Activated T-cell treated with anti-CD3 and anti-CD28 coated beads for 48 hours (primary cell): ENCODE measurements around the gene CACNA2D3.

Experiments used
- DNase-seq: peaks from one replicate; pipeline ENCODE4 v3.0.0-alpha.2; 2020; ENCODE audit warnings: low read depth

Gene CACNA2D3

DNA sequence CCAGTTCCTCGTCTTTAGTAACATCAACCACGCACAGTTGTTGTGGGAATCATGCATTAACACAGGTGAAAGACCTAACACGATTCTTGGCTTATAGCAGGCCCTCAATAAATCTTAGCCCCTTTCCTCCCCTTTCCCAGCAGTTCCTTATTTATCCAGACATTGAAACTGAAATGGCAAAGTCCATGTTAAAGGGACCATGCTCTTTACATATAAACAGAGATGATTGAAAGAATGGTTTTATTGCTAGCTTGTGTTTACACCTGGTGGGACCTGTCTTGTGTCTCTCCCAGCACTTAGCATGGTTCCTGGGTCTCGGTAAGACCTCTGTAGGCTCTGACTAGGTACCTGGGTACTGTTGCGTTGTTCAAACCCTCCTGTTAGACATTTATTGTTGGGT lies 553.7 kb downstream of the CACNA2D3 start:
- no peak for DNase-seq

GRCh38 chr3:54681706-54682105 lies 559.4 kb downstream of the CACNA2D3 start:
- no peak for DNase-seq

DNA sequence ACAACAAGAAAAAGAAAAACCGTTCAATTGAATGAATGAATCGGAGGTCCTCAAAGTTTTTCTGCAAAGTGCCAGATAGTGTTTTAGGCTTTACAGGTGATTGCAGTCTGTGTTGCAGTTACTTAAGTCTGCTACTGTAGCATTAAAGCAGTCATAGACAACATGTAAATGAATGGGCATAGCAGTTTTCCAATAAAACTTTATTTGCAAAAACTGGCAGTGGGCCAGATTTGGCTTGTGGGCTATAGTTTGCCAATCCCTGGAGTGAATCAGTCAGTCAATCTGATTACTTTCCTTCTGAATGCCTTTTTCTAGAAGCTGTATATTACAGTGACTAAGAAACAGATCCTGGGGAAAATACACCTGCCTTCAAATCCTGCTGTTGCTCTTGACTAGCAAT lies 562.9 kb downstream of the CACNA2D3 start:
- no peak for DNase-seq

DNA sequence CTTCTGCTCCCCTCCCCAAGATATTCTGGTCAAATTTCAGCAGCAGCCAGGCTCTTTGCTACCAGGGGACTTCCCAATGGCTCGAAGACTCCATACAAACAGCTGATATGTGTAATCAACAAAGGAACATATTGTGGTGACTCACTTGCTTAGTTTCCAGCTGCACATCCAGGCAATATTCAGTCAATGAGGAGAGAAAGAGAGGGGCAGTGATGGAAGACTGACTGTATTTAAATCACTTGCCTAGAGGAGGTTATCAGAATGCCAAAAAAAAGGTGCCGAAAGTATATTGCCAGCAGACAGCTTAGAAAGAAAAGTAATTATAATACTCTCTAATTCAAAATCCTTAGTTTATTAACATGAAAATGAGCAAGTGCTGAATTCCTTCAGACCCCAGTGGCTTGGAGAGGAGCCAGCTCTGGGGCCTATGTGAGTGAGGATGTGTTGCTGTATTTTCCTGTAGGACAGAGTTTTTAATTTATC lies 569.0 kb downstream of the CACNA2D3 start:
- no peak for DNase-seq

GRCh38 chr3:54696313-54696712 lies 574.0 kb downstream of the CACNA2D3 start:
- no peak for DNase-seq

DNA sequence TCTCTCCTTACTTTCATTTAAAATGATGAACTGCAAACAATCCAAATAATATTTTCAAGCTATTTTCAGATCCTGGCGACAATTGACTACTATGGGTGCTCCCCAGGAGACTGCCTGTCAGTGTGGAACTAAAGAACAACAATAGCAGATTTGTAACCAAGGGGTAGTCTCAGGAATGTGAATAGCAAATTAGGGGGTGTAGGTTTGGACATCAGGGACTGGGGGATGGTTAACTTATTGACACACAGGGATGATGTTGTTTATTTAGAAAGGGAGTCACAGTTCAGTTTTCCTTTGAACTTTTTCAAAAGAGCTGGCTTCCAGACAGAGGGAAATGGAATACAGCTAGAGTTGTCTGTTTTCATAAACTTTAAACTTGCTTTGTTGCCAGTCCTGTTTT lies 575.7 kb downstream of the CACNA2D3 start:
- DNase-seq: no peak

DNA sequence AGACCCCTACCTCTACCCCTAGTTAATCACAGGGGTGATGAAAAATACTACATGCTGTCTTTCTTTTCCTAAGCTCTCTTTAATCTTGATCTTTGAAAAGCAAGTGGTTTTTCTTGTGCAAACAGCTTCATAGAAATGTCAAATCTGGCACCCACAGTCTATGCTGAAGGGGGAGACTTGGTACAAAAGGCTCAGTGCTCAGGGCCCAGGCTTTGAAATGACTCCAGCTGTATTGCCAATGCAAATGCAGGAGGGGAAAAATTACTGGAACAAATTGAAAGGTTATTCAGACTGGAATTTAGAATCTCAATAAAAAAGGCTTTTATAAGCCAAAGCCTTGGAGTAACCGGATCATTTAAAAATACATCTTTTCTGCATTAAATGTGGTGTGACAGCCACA lies 581.6 kb downstream of the CACNA2D3 start:
- no peak for DNase-seq

DNA sequence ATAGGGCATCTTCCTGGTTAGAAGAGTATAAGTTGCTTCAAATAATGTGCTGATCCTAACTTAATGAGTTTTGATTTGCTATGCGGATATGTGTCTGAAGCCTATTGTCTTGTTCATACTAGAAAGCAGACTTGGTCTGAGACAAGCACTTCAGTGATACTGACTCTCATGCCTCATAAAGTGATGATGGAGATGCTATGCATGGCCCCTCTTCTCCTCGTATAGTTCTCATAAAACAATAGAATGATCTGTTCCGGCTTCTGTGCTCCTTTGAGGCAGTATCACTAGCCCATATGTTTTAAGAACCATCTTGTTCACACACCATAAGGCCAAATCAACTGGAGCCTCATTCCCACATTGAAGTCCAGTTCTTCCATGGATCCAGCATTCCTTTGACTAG lies 583.4 kb downstream of the CACNA2D3 start:
- no peak for DNase-seq

DNA sequence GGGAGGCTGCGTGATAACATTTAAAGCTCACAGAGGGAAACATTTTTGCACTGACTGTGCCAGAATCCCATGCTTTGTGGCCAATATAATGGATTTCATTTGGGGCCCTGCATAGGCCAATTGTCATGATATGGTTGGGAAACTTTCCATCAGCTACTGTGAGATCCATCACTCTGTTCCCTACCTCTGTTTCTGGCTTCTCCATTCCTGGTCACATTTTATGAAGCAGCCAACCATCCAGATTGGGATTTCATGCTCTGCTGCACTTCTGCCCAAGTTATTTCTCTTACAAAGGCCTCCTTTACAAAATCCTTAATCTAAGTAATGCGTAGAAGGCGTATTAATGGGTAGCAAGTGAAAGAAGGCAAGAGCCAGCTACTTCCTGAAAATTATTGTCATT lies 584.4 kb downstream of the CACNA2D3 start:
- DNase-seq: no peak

DNA sequence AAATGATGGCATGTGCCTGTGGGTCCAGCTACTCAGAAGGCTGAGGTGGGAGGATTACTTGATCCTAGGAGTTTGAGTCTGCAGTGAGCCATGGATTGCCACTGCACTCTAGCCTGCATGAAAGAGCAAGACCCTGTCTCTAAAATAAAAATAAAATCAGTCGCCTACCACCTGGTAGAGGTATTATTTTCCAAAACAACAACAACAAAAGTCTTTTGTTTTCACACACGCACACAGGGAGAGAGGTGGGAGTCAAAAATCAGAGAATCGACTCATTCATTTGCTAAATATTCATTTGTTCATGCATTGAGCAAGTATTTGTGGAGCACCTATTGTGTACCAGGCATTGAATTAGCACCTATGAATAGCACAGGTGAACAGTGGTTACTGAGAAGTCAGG lies 587.4 kb downstream of the CACNA2D3 start:
- DNase-seq: no peak

DNA sequence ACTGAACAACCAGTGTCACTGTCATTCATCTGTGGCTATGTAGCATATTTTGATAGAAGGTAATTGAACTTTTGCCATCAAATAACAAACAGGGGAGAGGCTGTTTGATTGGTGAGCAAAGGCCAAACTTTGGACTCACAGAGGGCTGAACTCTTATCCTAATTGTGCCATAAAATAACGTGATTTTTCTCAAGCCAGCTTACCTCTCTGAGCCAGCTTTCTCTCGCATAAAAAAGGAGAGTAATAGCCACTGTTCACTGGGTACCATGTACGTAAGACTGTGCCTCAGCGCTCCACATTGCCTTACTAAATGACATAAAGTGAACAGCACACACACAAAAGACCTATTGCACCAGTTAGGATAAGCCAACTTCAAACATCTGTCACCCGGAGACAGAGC lies 588.6 kb downstream of the CACNA2D3 start:
- DNase-seq: no peak

DNA sequence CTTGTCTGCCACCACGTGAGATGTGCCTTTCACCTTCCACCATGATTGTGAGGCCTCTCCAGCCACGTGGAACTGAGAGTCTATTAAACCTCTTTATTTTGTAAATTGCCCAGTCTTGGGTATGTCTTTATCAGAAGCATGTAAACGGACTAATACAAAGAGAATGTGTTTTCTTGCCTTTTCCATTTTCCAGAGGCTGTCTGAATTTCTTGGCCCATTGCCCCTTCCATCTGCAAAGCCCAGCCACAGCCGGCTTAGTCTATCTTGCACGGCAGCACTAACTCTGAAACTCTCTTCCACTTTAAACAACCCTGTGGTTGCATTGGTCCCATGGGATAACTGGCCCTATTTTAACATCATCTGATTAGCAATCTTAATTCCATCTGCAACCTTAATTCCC lies 590.2 kb downstream of the CACNA2D3 start:
- no peak for DNase-seq

DNA sequence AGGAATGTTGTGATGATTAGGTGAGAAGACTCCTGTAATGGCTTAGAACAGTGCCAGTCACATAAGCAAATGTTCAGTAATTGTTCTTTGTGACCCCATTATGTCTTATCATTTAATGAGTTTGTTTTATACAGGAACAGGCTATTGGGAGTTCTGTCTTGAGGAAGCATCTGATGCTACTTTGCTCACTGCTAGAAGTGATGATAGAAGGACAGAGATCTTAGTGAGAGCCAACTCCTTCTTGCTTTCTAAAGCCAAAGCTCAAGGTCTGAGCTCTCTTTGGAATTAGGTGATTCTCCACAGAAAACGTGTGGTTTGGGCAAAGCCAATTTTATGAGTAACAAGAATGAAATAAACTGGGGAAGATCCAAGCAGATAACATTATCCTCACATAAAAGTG lies 590.7 kb downstream of the CACNA2D3 start:
- no peak for DNase-seq

- DNase-seq: no peak
Observed at GRCh38 chr3:54713455-54713854, 591.1 kb downstream of the CACNA2D3 start.

DNA sequence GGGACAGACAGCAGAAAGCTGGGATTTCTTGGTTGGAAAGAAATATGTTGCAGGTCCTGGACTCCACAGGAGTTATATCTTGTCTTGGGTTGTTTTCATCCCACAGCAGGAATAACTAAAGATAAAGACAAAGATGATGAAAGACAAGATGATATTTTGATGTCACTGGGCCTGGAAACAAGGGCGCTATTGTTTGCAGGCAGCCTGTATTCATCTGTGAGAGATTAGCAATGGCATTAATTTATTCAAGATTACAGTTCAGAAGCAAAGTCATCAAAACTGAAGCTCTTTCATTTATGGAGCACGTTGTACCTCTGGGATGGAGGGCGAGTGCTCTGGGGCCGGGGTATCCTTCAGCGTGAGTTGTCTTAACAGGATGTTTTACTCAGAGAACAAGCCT lies 591.7 kb downstream of the CACNA2D3 start:
- no peak for DNase-seq

DNA sequence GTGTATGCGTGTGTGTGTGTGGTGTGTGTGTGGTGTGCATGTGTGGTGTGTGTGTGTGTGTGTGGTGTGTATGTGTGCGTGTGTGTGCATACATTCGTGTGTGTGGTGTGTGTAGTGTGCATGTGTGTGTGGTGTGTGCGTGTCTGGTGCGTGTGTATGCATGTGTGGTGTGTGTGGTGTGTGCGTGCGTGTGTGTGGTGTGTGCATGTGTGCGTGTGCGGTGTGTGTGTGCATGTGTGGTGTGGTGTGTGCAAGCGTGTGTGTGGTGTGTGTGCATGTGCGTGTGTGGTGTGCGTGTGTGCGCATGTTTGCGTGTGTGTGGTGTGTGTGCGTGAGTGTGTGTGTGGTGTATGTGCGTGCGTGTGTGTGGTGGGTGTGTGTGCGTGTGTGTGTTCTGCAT lies 595.2 kb downstream of the CACNA2D3 start:
- no peak for DNase-seq

GRCh38 chr3:54719914-54720313 lies 597.6 kb downstream of the CACNA2D3 start:
- no peak for DNase-seq

- DNase-seq: no peak
Observed at GRCh38 chr3:54720604-54721003, 598.3 kb downstream of the CACNA2D3 start.

DNA sequence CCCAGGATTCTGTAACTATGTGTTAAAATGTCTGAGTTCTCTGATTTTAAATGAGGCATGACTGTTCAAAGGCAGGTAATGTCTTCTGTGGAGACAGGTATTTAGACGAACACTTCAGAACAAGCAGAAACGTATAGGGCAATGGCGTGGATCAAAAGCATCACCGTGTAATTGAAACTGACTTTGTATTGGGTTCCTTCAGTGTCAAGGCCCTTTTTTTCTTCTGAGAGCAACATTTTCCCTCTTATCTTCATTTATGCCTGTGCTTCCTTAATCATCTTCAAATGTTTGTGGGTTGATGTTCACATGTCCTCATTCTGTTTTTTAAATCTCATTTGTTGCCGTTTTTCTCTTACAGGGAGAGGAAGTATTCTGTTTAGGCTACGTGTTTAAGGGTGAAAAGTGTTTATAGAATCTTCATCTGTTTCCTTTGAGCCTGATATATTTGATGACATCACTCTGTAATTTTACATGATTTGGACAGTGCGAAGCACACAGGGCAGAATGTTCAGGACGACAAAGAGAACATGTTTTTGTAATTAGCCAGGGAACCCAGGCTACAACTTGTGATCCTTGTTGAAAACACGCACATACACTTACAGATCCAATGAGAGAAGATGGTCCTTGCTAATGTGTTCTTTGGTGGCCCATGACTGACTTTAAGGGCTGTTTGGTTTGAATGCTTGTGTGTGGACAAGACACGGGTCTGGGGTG lies 609.5 kb downstream of the CACNA2D3 start:
- no peak for DNase-seq

- DNase-seq: no peak
Observed at GRCh38 chr3:54733106-54734006, 611.0 kb downstream of the CACNA2D3 start.

- no peak for DNase-seq
Observed at GRCh38 chr3:54736459-54736858, 614.1 kb downstream of the CACNA2D3 start.

GRCh38 chr3:54743755-54744154 lies 621.4 kb downstream of the CACNA2D3 start:
- no peak for DNase-seq

- DNase-seq: no peak
Observed at GRCh38 chr3:54744291-54744690, 621.9 kb downstream of the CACNA2D3 start.
